M059J (cell line): ENCODE data around the gene CYFIP2. TPM values are rescaled to one million over a fixed set of nuclear protein-coding genes. Genes with fewer than 3 reads are reported as not detected.

Experiments
- DNase-seq: peaks from one replicate; pipeline ENCODE4 v3.0.0-alpha.2; 2012; ENCODE audit warnings: low read depth
- total RNA-seq: library from RNA; depleted of rRNA; stranded (reverse); fragments of >200 nt; shearing (Covaris generic); gene quantifications from 2 replicates; pipeline ENCODE4 v1.2.3, GENCODE V29; 2014

The CYFIP2 gene
- total RNA-seq, 1 experiment from 2014 or later: 0.39 TPM

- no peak for DNase-seq
These were observed 7.5 kb upstream of the CYFIP2 start for GRCh38 chr5:157258450-157258849.

DNA sequence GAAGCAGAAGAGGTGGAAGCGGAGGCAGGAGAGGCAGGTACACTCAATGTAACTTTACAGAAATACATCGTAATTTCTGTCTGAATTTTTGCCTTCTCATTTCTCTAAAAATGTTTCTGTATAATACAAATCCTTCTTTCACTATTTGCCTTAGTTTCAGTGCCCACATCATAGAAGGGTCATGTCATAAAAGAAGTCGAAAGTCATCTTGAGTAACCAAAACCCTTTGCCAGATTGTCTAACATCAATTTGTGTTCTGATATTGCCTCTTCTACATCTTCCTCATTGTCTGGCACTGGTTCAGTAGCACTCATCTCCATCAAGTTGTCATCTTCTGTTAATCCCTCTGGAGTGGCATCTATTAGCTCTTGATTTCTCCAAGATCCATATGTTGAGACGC lies 6.2 kb upstream of the CYFIP2 start:
- no peak for DNase-seq

GRCh38 chr5:157263496-157264090 lies 2.3 kb upstream of the CYFIP2 start:
- DNase-seq: no peak

DNA sequence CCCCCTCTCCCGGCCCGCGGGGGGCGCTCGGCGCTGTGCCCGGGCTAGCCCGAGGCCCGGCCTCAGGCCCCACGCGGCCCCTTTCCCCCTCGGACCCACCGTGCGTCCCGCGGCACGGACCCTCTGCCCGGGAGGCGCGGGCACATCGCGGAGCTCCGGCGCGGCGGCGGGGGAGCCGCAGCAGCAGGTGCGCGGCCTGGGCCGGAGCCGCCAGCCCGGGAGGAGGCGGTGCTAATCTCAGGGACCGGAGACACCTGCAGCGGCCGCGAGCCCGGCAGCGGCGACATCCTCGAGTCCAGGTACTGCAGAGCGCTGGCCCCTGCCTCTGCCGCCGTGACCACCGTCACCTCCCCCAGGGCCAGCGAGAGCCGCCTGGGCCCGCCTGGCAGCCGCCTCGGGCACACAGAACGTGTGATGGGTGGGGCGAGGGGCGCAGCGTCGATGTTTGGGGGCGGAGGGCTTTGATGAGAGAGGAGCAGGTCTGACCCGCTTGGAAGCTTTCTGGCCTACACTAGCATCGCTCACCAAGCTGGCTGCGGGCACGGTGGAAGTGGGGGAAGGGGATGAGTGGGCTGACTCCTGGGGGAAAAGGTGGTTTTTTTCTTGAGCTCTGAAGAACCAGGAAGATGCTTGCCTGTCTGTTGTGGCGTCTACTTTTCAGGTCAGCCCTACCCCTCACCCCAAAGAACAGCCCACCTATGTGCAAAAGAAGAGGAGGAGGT lies 524 bp downstream of the CYFIP2 start:
- DNase-seq: no peak

DNA sequence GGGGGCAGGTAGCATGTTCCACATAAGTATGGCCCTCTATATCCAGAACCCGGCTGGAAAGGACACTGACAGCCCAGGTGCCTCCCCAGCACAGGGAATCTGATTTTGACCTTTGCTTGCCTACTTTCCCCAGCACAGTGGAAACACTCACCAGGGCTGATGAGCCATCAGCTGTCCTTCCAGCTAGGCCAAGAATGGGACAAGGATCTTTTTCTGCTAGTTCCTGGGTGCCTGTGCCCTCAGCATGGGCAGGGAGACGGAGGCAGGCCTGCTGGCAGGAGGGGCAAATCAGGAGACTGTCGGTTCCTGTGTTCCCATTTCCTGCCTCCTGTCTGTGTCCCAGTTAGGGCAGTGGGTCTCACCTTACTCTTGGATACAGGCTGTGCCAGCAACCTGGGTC lies 1.1 kb downstream of the CYFIP2 start:
- no peak for DNase-seq

DNA sequence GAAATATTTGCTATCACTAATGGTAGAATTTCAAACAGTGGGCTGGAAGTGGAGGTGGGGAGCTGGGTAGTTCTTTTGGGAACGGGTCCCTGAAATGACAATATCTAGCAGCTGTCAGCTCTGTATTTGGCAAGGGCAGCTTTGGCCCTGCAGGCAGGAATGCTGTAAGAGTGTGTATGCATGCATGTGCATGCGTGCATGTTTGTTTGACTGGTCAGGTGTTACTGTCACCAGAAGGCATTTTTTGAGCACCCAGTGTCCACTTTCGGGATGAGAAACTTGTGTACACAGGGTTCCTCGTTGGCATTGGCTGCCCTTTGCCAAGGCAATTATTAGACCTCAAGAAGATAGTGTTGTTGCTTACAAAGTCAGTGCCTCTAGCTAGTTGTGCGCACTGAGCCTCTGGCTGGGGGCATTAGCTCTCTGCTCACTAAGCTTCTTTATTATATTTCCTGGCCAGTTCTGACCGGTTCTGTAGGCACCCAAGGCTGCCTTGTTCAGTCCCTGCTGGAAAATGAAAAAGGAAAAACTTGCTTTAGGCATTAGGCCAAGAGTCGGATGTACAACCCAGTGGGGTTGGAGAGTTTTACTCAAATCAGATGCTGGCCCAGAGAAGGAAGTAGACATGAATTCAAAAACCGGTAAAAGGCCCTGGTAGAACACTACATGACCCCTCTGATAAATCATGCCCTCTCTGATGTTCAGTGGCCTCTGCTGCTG lies 2.0 kb downstream of the CYFIP2 start:
- DNase-seq: no peak

DNA sequence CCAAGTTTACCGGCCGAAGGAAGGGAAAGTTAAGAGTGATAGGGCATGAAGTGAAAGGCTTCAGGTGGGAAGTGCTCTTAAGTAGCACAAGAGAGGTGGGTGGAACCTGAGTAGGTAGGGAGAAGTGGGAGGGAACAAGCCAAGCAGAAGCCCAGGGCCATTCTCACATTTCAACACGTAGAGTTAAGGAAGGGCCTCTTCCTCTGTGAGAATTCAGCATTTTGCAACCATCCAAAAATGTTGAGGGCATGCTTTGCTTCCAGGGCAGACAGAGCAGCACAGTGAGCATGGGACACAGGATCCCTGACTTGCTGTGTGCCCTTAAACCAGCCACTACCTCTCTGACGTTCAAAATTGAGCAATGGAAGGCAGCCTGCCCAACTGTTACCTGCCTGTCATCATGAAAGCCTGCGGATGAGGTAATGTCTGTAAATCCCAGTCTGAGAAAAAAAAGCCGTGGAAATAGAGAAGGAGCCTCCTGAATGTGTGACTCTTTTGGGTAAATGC lies 3.3 kb downstream of the CYFIP2 start:
- no peak for DNase-seq

DNA sequence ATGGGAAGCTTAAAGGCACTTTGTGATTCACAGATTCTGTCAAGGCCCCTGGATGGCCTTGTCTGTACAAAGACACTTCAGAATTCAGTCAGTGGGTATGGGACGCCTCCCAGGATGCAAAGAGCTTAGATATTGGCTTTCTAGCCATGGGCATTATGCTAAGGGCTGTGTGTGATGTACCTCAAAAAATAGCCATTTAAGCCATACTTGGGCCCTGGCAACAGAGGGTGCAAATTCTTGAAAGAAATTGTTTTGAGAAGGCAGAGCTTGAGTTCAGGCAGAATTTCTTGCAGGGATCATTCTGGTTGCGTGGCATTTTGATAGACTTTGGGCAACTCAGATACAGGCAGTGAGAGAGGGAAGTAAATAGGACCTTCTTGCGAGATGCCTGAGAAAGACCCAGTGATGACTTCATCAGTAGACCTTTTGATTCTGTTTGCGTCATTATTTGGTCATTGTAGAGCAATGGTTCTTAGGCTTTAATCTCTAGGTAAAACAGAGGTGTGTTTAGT lies 3.9 kb downstream of the CYFIP2 start:
- DNase-seq: no peak

GRCh38 chr5:157270771-157271170 lies 4.8 kb downstream of the CYFIP2 start:
- DNase-seq: no peak

DNA sequence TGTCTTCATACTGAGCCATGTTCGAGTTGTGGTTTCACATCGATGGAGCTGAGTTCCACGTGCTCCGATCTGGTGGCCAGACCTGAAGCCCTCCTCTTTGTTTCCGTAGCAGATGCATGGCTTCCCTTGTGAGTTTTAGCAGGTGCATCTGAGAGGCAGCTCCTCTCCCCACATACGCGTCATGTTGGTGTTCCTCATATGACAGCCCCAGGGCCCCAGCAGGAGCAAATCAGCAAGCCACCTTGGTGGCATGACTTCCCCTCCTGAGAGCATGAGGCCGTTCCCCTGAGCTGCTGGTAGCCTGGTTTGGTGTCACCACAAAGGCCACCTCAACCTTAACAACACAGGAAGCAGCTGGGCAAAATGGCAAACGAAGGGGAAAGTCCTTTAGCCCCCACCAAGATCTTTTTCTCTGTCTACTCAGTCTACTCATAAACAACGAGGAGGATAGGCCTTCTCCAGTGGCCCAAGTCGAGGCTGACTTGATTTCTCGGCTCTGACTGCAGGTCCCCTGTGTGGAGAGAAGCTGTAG lies 5.9 kb downstream of the CYFIP2 start:
- no peak for DNase-seq

DNA sequence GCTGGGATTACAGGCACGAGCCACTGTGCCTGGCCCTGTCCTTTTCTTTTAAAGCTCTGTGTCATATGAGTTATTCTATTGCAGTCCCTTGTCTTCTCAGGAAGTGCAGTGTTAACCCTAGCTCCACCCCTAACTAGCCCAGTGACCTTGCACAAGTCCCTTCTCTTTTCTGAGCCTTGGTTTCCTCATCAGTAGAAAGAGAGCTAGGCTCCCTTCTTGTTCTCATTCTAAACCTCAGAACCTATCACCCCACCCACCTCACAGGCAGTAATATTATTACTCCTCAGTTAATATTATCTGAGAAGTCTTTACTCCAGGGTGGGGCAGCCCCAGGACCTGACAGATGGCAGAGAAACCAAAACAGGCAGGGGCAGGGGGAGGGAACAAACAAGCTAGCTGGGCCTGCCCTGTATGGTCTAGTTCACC lies 7.2 kb downstream of the CYFIP2 start:
- no peak for DNase-seq

DNA sequence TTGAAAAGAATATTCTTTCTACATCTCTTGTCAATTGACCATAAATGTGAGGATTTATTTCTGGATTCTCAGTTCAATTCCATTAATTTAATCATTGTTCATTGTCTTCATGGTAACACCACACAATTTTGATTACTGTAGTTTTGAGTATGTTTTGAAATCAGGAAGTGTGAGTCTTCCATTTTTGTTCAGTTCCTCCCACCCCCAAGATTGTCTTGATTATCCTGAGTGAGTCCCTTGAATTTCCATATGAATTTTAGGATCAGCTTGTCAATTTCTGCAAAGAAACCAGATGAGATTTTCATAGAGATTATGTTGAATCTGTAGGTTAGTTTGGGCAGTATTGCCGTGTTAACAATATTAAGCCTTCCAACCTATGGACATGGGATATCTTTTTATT lies 9.5 kb downstream of the CYFIP2 start:
- no peak for DNase-seq

DNA sequence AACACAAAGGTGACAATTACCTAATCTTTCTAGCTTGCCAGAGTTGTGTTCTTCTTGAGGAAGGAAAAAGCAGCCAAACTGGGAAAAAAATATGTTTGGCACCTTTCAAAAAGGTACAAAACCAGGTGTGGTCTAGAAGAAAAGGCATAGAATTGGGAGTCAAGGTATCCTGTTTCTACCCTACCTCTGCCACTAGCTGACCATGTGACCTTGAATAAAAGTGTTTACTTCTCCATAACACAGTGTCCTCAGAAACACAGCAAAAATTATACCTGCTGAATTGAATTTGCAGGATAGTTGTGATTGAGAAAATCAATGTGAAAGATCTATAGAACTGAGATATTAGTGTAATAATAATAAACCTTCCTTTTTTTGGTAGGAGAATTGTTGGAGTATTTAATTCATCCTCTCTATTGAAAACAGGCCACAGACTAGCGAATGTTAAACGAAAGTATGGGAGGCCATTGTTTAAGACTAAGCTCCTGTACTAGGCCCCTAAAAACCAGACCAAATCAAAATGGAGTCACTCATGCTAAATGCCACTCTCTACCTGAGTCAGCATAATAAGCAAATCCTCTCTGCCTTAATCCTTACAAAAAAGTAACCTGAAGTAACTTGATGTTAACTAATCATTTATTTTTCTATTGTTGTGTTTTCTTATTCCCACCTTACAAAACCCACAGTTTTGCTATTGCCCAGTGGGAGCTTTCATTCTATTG lies 12.6 kb downstream of the CYFIP2 start:
- DNase-seq: no peak

DNA sequence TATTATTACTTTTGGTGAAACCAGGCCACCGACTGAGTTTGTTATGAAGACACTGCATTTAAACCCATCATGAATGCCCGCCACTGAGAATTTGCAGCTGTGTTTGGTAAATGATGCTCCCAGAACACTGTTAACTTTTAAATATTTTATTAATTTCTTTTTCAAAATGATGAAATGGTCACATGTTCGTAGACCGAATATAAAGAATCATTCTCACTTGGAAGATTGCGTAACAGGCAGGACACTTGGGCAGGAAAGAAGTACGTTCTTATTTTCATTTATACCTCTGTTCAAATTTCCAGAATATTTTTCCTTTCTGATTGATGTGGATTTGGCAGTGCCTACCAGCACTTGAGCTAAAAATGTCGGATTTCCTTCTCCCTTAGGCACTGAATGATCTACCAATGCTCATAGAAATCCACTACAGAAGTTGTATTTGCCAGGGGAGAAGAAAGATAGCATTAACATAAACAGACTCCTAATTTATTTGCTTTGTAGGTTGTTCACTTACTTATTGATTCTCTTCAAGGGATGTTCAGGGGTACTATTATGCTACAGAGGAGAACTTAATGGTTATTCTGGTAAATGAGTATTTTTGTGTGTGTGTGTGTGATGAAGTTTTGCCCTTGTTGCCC lies 13.8 kb downstream of the CYFIP2 start:
- DNase-seq: no peak

- no peak for DNase-seq
These were observed 15.0 kb downstream of the CYFIP2 start for GRCh38 chr5:157280927-157281326.

- DNase-seq: no peak
These were observed 16.2 kb downstream of the CYFIP2 start for GRCh38 chr5:157282150-157282549.

DNA sequence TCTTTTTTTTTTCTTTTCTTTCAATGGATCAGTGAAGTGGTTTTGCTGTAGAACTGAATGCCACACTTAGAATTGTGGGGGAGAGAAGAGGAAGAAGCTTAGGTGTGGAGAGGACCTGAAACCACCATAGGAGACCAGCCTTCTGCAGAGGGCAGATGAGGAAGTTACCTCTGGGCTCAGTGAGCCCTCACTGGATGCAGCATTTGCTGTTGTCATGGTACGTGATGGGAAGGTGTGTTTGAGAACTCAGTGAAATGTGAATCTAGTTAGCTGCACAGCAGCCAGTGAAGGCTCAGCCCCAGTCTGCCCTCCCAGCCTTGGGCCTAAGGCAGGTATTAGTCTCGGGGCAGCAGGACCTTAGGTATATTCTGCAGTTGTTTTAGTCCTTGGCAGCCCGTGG lies 17.5 kb downstream of the CYFIP2 start:
- no peak for DNase-seq

DNA sequence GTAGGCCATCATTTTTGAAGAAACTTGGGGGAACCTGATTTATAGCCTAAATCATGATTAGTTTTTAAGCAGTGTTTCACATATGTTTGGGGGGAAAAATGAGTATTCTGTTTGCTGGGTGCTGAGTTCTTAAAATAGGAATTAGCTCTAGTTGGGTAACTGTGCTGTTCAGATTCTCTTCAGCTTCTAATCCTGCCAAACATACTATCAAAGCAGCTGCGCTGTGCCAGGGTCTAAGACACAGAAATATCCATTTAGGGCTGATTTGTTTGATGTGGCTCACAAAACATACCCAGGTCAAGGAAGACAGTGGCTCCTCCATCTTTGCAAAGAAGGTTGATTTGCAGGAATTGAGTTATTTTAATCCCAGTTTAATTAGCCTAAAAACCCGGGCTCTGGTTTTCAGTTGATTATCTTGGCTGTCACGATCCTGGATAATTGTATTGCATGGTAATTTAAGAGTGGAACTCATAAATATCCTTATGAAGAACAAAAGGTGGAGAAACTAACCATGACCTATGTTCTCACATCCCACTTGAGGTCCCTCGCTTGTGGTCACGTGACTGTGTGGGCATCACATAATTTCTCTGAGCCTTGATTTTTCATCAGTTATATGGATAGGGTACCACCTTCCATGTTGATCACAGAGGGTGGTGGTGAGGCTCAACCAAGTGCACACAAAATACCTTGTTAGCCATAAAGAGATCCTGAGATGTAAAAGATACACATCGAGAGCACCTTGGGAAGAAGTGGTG lies 18.7 kb downstream of the CYFIP2 start:
- no peak for DNase-seq

GRCh38 chr5:157285310-157286035 lies 19.6 kb downstream of the CYFIP2 start:
- DNase-seq: no peak

GRCh38 chr5:157286761-157287211 lies 20.9 kb downstream of the CYFIP2 start:
- no peak for DNase-seq
